HepG2 (cell line): Measurements from ENCODE around the gene SLC26A4. TPM values are rescaled to one million over a fixed set of nuclear protein-coding genes. Genes with fewer than 3 reads are reported as not detected.

Experiments used
- ATF1 ChIP-seq: IDR thresholded peaks from 2 replicates; pipeline ENCODE4 v1.6.1; 2016; ENCODE audit warnings: mild to moderate bottlenecking, control low read depth
- CREM ChIP-seq, 2 experiments: sonication (generic) in 1 of 2; formaldehyde crosslinking in 1 of 2; IDR thresholded peaks; 2 replicates each; pipeline versions ENCODE4 v1.4.0 to v1.6.1; 2016 to 2020; ENCODE audit warnings: antibody characterized with exemption in 1 of 2, mild to moderate bottlenecking in 1 of 2, missing genetic modification reagents in 1 of 2
- GTF3A ChIP-seq: sonication (generic); formaldehyde crosslinking; conservative IDR thresholded peaks from 2 replicates; pipeline ENCODE4 v1.4.0; 2020; ENCODE audit warnings: mild to moderate bottlenecking, missing genetic modification reagents
- HBP1 ChIP-seq: IDR thresholded peaks from 2 replicates; pipeline ENCODE4 v1.6.1; 2016; ENCODE audit warnings: low read depth, control low read depth
- LCORL ChIP-seq, 2 experiments: fragments of 450-650 bp in 1 of 2; sonication (generic) in 1 of 2; formaldehyde crosslinking in 1 of 2; IDR thresholded peaks; 2 replicates each; pipeline versions ENCODE4 v1.5.0 to v1.6.1; 2017 to 2020; ENCODE audit warnings: antibody characterized with exemption in 1 of 2, missing genetic modification reagents in 1 of 2
- MAFF ChIP-seq: IDR thresholded peaks from 2 replicates; pipeline ENCODE4 v1.6.1; 2011; ENCODE audit warnings: low read depth, low read length, improper control_type of control experiment
- MXD4 ChIP-seq: IDR thresholded peaks from 2 replicates; pipeline ENCODE4 v1.6.1; 2016; ENCODE audit warnings: mild to moderate bottlenecking, missing biosample characterization, missing genetic modification reagents
- NCOA2 ChIP-seq: sonication (generic); formaldehyde crosslinking; IDR thresholded peaks from 2 replicates; pipeline ENCODE4 v1.8.0; 2022; ENCODE audit warnings: inconsistent platforms
- NRL ChIP-seq: sonication (generic); formaldehyde crosslinking; IDR thresholded peaks from 2 replicates; pipeline ENCODE4 v1.5.0; 2020; ENCODE audit warnings: missing genetic modification reagents, mild to moderate bottlenecking, moderate library complexity, borderline replicate concordance
- PHF21A ChIP-seq: sonication (generic); formaldehyde crosslinking; IDR thresholded peaks from 2 replicates; pipeline ENCODE4 v1.5.0; 2020; ENCODE audit warnings: mild to moderate bottlenecking, missing genetic modification reagents
- POLR2AphosphoS5 ChIP-seq: IDR thresholded peaks from 2 replicates; pipeline ENCODE4 v1.6.1; 2012; ENCODE audit warnings: low read depth, low read length
- RFX3 ChIP-seq: IDR thresholded peaks from 2 replicates; pipeline ENCODE4 v1.6.1; 2016; ENCODE audit warnings: missing biosample characterization, missing genetic modification reagents
- SOX13 ChIP-seq, 3 experiments: fragments of 450-650 bp in 1 of 3; sonication (generic) in 1 of 3; formaldehyde crosslinking in 1 of 3; IDR thresholded peaks in 2 of 3; conservative IDR thresholded peaks in 1 of 3; 2 replicates each; pipeline versions ENCODE4 v1.5.0 to v1.6.1; 2016 to 2020; ENCODE audit warnings: antibody characterized with exemption in 1 of 3, mild to moderate bottlenecking in 1 of 3, missing compliant biosample characterization in 1 of 3, missing genetic modification reagents in 1 of 3, moderate library complexity in 1 of 3
- TAF15 ChIP-seq: fragments of 200-400 bp; formaldehyde crosslinking; IDR thresholded peaks from one replicate; pipeline ENCODE4 v1.6.1; 2018; ENCODE audit warnings: mild to moderate bottlenecking, low read depth, low read length; ENCODE audit not compliant: poor library complexity, severe bottlenecking
- ZBTB21 ChIP-seq: sonication (generic); formaldehyde crosslinking; IDR thresholded peaks from 2 replicates; pipeline ENCODE4 v1.4.0; 2020; ENCODE audit warnings: missing genetic modification reagents
- ZFP36L1 ChIP-seq: sonication (generic); formaldehyde crosslinking; IDR thresholded peaks from 2 replicates; pipeline ENCODE4 v1.8.0; 2022; ENCODE audit warnings: mild to moderate bottlenecking, missing genetic modification reagents, moderate library complexity
- ZNF225 ChIP-seq: sonication (generic); formaldehyde crosslinking; IDR thresholded peaks from 2 replicates; pipeline ENCODE4 v1.4.0; 2020; ENCODE audit warnings: mild to moderate bottlenecking, missing genetic modification reagents
- ZNF253 ChIP-seq: sonication (generic); formaldehyde crosslinking; IDR thresholded peaks from 2 replicates; pipeline ENCODE4 v1.8.0; 2022; ENCODE audit warnings: mild to moderate bottlenecking, missing genetic modification reagents, borderline replicate concordance
- ZNF256 ChIP-seq: sonication (generic); formaldehyde crosslinking; conservative IDR thresholded peaks from 2 replicates; pipeline ENCODE4 v1.4.0; 2020; ENCODE audit warnings: missing genetic modification reagents
- ZNF577 ChIP-seq: sonication (generic); formaldehyde crosslinking; IDR thresholded peaks from 2 replicates; pipeline ENCODE4 v1.4.0; 2020; ENCODE audit warnings: mild to moderate bottlenecking, low read depth, missing genetic modification reagents, borderline replicate concordance
- ZNF709 ChIP-seq: sonication (generic); formaldehyde crosslinking; IDR thresholded peaks from 2 replicates; pipeline ENCODE4 v1.5.0; 2020; ENCODE audit warnings: mild to moderate bottlenecking, missing genetic modification reagents
- ZNF768 ChIP-seq: sonication (generic); formaldehyde crosslinking; IDR thresholded peaks from 2 replicates; pipeline ENCODE4 v1.4.0; 2020; ENCODE audit warnings: missing genetic modification reagents
- ZNF781 ChIP-seq: sonication (generic); formaldehyde crosslinking; IDR thresholded peaks from 2 replicates; pipeline ENCODE4 v1.5.1; 2020; ENCODE audit warnings: borderline replicate concordance, mild to moderate bottlenecking, missing genetic modification reagents; ENCODE audit errors: not compliant biosample characterization
- ZNF883 ChIP-seq: sonication (generic); formaldehyde crosslinking; IDR thresholded peaks from 2 replicates; pipeline ENCODE4 v1.5.1; 2020; ENCODE audit warnings: mild to moderate bottlenecking, missing genetic modification reagents; ENCODE audit errors: not compliant biosample characterization
- polyA plus RNA-seq, 8 experiments: library from polyadenylated mRNA; depleted of rRNA in 3 of 8; stranded (reverse) in 7 of 8; unstranded in 1 of 8; fragments of >200 nt; fragmentation: Illumina TruSeq in 4 of 8; extraction: Trizol in 4 of 8; gene quantifications; 2 replicates each; pipeline versions ENCODE4 v1.2.1 to v1.2.3, GENCODE V29; 2011 to 2016; ENCODE audit warnings: low read depth in 4 of 8, missing spikeins in 1 of 8, mixed read lengths in 1 of 8; ENCODE audit not compliant: insufficient read depth in 1 of 8
- total RNA-seq, 5 experiments: library from RNA; depleted of rRNA; stranded (reverse); fragments of >200 nt; fragmentation: Illumina TruSeq; extraction: Trizol; gene quantifications; 2 replicates each; pipeline ENCODE4 v1.2.3, GENCODE V29; 2016; ENCODE audit warnings: low read depth in 1 of 5
- TF ChIP-seq, protein P1 (sequence below): sonication (generic); formaldehyde crosslinking; IDR thresholded peaks from 2 replicates; pipeline ENCODE4 v1.8.0; 2022; ENCODE audit warnings: missing genetic modification reagents, mild to moderate bottlenecking, borderline replicate concordance
- TF ChIP-seq, protein P2 (sequence below): sonication (generic); formaldehyde crosslinking; IDR thresholded peaks from 2 replicates; pipeline ENCODE4 v1.8.0; 2022; ENCODE audit warnings: missing genetic modification reagents, mild to moderate bottlenecking, moderate library complexity, borderline replicate concordance

The SLC26A4 gene
- total and polyA plus RNA-seq, 2 of the 13 experiments (the other 11 are each of a cell fraction or from before 2014, with no cell fraction given), result 0.08 to 0.11 TPM

DNA sequence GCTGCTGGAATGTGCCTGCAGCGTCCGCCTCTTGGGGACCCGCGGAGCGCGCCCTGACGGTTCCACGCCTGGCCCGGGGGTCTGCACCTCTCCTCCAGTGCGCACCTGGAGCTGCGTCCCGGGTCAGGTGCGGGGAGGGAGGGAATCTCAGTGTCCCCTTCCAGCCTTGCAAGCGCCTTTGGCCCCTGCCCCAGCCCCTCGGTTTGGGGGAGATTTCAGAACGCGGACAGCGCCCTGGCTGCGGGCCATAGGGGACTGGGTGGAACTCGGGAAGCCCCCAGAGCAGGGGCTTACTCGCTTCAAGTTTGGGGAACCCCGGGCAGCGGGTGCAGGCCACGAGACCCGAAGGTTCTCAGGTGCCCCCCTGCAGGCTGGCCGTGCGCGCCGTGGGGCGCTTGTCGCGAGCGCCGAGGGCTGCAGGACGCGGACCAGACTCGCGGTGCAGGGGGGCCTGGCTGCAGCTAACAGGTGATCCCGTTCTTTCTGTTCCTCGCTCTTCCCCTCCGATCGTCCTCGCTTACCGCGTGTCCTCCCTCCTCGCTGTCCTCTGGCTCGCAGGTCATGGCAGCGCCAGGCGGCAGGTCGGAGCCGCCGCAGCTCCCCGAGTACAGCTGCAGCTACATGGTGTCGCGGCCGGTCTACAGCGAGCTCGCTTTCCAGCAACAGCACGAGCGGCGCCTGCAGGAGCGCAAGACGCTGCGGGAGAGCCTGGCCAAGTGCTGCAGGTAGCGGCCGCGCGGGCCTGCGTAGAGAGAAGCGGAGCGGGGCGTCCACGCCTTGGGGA lies 645 bp downstream of the SLC26A4 start (continued):
- TF ChIP-seq, protein P1, sequence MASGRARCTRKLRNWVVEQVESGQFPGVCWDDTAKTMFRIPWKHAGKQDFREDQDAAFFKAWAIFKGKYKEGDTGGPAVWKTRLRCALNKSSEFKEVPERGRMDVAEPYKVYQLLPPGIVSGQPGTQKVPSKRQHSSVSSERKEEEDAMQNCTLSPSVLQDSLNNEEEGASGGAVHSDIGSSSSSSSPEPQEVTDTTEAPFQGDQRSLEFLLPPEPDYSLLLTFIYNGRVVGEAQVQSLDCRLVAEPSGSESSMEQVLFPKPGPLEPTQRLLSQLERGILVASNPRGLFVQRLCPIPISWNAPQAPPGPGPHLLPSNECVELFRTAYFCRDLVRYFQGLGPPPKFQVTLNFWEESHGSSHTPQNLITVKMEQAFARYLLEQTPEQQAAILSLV (CRISPR knock-in tag), result no peak
- TF ChIP-seq, protein P2, sequence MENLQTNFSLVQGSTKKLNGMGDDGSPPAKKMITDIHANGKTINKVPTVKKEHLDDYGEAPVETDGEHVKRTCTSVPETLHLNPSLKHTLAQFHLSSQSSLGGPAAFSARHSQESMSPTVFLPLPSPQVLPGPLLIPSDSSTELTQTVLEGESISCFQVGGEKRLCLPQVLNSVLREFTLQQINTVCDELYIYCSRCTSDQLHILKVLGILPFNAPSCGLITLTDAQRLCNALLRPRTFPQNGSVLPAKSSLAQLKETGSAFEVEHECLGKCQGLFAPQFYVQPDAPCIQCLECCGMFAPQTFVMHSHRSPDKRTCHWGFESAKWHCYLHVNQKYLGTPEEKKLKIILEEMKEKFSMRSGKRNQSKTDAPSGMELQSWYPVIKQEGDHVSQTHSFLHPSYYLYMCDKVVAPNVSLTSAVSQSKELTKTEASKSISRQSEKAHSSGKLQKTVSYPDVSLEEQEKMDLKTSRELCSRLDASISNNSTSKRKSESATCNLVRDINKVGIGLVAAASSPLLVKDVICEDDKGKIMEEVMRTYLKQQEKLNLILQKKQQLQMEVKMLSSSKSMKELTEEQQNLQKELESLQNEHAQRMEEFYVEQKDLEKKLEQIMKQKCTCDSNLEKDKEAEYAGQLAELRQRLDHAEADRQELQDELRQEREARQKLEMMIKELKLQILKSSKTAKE, result no peak
- TF ChIP-seq NRL, result no peak
- TF ChIP-seq ZNF709 (CRISPR knock-in tag), result no peak
- TF ChIP-seq ATF1 (CRISPR knock-in tag), result no peak
- no peak for TF ChIP-seq MAFF
- TF ChIP-seq GTF3A (CRISPR knock-in tag), result no peak
- TF ChIP-seq TAF15, result no peak
- no peak for TF ChIP-seq ZBTB21 (CRISPR knock-in tag)
- no peak for TF ChIP-seq POLR2AphosphoS5
- TF ChIP-seq ZNF253, result no peak
- TF ChIP-seq ZNF256 (CRISPR knock-in tag), result no peak
- TF ChIP-seq CREM (IDR thresholded peaks at IDR 0.05), result no peak
- TF ChIP-seq CREM (CRISPR knock-in tag; IDR thresholded peaks at IDR 0.05), result no peak
- no peak for TF ChIP-seq ZNF577 (CRISPR knock-in tag)
- no peak for TF ChIP-seq ZNF883
- TF ChIP-seq HBP1 (CRISPR knock-in tag), result no peak
- no peak for TF ChIP-seq RFX3 (CRISPR knock-in tag)
- 0 out of 2 replicates have a peak, but pooled peaks have one; percentile 26 for TF ChIP-seq ZNF768 (CRISPR knock-in tag)
- no peak for TF ChIP-seq SOX13 (IDR thresholded peaks at IDR 0.05)
- 0 out of 4 replicates have a peak, but pooled peaks of 1 of the 2 experiments have one; percentile 12 for TF ChIP-seq SOX13 (CRISPR knock-in tag; conservative IDR thresholded peaks at IDR 0.05 in 1 of 2, IDR thresholded peaks at IDR 0.05 in 1 of 2)
- TF ChIP-seq LCORL (IDR thresholded peaks at IDR 0.05), result no peak
- TF ChIP-seq LCORL (CRISPR knock-in tag; IDR thresholded peaks at IDR 0.05), result no peak
- TF ChIP-seq ZFP36L1 (CRISPR knock-in tag), result no peak
- peak; percentile 20; the same call in 1 of the 2 replicates for TF ChIP-seq MXD4 (CRISPR knock-in tag)
- no peak for TF ChIP-seq NCOA2 (CRISPR knock-in tag)
- peak; percentile 56 for TF ChIP-seq ZNF781
- no peak for TF ChIP-seq PHF21A (CRISPR knock-in tag)
- TF ChIP-seq ZNF225 (CRISPR knock-in tag), result no peak
